T-helper 2 cell treated with Interferon-gamma antibody and Interleukin-4, amounts not matched to agents 5 μg/mL and 100 μg/mL, for 36 hours (primary cell): Measurements from ENCODE around the gene SETD1A.
"Not testable (repeated sequence)": the region's sequence is repeated elsewhere in the genome, so short reads cannot be mapped to it uniquely, and the experiment has no call there.

Experiments used
- DNase-seq: peaks from one replicate; pipeline ENCODE4 v3.0.0; 2021; ENCODE audit warnings: low spot score
- H3K27ac Mint-ChIP-seq: one replicate; pipeline ENCODE4 v1.8.0; 2021; ENCODE audit warnings: mild to moderate bottlenecking, mixed read lengths
- H3K27me3 Mint-ChIP-seq: one replicate; pipeline ENCODE4 v1.8.0; 2021; ENCODE audit warnings: low read depth, mixed read lengths
- H3K36me3 Mint-ChIP-seq: one replicate; pipeline ENCODE4 v1.8.0; 2021; ENCODE audit warnings: low read depth, mixed read lengths
- H3K4me1 Mint-ChIP-seq: one replicate; pipeline ENCODE4 v1.8.0; 2021; ENCODE audit warnings: low read depth, mixed read lengths
- H3K4me3 Mint-ChIP-seq: one replicate; pipeline ENCODE4 v1.8.0; 2022; ENCODE audit warnings: mild to moderate bottlenecking, moderate library complexity, mixed read lengths
- H3K9me3 Mint-ChIP-seq: one replicate; pipeline ENCODE4 v1.8.0; 2021; ENCODE audit warnings: mixed read lengths

The SETD1A gene

DNA sequence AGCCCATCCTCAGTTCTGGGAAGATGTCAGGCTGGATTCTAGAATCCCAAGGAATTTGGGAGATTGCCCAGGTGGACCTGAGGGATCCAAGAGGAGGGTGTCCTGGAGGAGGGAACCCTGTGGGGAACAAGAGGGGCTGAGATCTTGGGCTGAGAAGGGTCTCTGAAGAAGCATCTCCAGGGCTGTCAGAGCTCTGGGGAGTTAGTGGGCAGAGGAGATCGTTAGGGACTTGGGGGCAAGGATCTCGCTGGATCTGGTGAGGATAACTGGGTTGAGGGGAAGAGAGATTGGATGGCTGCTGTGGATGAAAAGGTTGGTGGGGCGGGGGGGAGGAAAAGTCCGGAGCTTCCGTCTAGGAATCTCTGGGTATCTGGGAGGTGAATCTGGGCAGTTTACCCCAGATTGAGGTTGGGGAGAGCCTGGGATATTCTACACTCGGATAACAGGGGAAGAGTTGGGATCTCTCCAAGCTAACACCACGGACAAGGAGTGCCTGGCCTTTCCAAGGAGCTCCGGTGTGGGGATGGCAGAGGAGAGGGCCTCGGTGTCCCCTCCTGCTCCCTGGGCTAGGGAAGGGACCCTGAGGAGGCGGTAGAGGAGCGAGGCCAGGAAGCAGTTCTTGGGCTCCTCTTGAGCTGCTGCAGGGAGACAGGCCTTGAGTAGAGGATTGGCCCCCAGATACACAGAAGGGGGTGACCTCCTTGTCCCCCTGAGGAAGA is 32.5 kb upstream of the SETD1A start:
- no peak for DNase-seq
- Mint-ChIP-seq H3K36me3 (peaks cover 7% of the 10 kb centered on the region), H3K4me1 (peaks cover 28% of the 10 kb centered on the region), H3K27me3 (no peaks in the 10 kb centered on the region), H3K27ac (peak overlapping the region; percentile 52), H3K4me3 (peak overlapping the region; percentile 65), H3K9me3 (no peaks in the 10 kb centered on the region)

DNA sequence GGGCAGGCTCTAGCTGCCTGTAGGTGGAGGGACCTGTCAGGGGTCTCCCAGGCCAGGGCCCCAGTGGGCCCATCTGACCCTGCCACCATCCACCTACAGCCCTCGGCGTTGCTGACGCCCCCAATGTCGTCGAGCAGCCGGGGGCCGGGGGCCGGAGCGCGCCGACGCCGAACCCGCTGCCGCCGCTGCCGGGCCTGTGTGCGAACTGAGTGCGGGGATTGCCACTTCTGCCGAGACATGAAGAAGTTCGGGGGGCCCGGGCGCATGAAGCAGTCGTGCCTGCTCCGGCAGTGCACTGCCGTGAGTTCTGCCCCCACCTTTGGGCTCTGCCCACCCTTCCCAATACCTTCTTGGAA is 31.9 kb upstream of the SETD1A start:
- Mint-ChIP-seq H3K9me3 (no peaks in the 10 kb centered on the region), H3K4me3 (no peak overlapping the region), H3K27ac (no peak overlapping the region), H3K36me3 (peaks cover 7% of the 10 kb centered on the region), H3K27me3 (no peaks in the 10 kb centered on the region), H3K4me1 (peaks cover 28% of the 10 kb centered on the region)
- no peak for DNase-seq

- H3K27me3 Mint-ChIP-seq, result no peaks in the 10 kb centered on the region
- peaks cover 25% of the 10 kb centered on the region for H3K4me1 Mint-ChIP-seq
- H3K9me3 Mint-ChIP-seq, result no peaks in the 10 kb centered on the region
- H3K4me3 Mint-ChIP-seq, result peak overlapping the region; percentile 61
- H3K36me3 Mint-ChIP-seq, result peaks cover 8% of the 10 kb centered on the region
- peak overlapping the region; percentile 53 for H3K27ac Mint-ChIP-seq
- no peak for DNase-seq
Measured at GRCh38 chr16:30925995-30926811, 31.4 kb upstream of the SETD1A start.

DNA sequence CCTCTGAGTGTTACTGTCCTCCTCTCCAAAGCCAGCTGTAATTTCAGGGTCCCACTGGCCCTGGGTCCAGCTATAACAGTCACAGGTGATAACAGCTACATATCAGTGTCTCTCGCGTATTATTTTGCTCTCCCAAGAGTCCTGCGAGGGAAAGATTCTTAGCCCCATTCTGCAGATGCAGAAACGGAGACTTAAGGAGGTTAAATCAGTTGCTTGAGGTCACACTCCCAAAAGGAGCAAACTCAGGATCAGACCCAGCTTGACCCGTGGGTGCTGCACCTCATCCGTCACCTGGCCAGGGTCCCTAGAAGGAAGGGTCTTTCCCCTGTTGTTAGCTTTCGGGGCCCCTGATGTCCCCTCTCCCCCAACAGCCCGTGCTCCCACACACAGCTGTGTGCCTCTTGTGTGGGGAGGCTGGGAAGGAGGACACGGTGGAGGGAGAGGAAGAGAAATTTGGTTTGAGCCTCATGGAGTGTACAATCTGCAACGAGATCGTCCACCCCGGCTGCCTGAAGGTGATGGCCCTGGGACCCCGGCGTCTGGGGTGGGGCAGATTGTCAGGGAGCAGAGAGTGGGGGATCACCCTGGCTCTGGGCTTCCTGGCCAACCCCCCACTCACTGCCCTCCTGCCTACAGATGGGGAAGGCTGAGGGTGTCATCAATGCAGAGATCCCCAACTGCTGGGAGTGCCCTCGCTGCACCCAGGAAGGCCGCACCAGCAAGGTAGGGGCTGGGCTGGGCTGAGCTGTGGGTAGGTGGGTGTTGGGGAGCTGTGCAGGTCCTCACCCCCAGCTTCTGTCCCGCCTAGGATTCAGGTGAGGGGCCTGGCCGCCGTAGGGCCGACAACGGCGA is 30.4 kb upstream of the SETD1A start:
- no peaks in the 10 kb centered on the region for H3K27me3 Mint-ChIP-seq
- peaks cover 18% of the 10 kb centered on the region for H3K4me1 Mint-ChIP-seq
- no peak overlapping the region for H3K4me3 Mint-ChIP-seq
- peaks cover 12% of the 10 kb centered on the region for H3K36me3 Mint-ChIP-seq
- H3K9me3 Mint-ChIP-seq, result no peaks in the 10 kb centered on the region
- H3K27ac Mint-ChIP-seq, result peak overlapping the region; percentile 57
- DNase-seq, result no peak

- H3K9me3 Mint-ChIP-seq, result no peaks in the 10 kb centered on the region
- peaks cover 17% of the 10 kb centered on the region for H3K4me1 Mint-ChIP-seq
- DNase-seq, result peak; percentile 29
- no peak overlapping the region for H3K27ac Mint-ChIP-seq
- no peak overlapping the region for H3K4me3 Mint-ChIP-seq
- peaks cover 15% of the 10 kb centered on the region for H3K36me3 Mint-ChIP-seq
- H3K27me3 Mint-ChIP-seq, result no peaks in the 10 kb centered on the region
Measured at GRCh38 chr16:30927789-30928378, 29.7 kb upstream of the SETD1A start.

DNA sequence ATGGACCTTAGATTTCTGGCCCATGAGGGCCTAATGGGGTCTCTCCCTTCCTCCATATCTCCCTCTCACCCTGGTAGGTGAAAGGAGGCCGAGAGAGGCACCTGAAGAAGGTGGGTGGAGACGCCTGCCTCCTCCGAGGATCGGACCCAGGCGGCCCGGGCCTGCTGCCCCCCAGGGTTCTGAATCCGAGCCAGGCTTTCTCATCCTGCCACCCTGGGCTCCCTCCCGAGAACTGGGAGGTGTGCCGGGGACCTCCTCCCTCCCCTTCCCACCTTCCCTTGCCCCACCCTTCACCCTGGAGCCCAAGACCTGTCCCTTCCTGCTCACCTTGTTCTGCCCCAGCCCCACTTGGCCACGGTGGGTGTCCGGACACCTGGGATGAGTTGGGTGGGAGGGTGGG is 29.2 kb upstream of the SETD1A start:
- H3K4me3 Mint-ChIP-seq, result no peak overlapping the region
- no peaks in the 10 kb centered on the region for H3K9me3 Mint-ChIP-seq
- H3K27me3 Mint-ChIP-seq, result no peaks in the 10 kb centered on the region
- DNase-seq, result no peak
- peaks cover 15% of the 10 kb centered on the region for H3K36me3 Mint-ChIP-seq
- no peak overlapping the region for H3K27ac Mint-ChIP-seq
- peaks cover 17% of the 10 kb centered on the region for H3K4me1 Mint-ChIP-seq

DNA sequence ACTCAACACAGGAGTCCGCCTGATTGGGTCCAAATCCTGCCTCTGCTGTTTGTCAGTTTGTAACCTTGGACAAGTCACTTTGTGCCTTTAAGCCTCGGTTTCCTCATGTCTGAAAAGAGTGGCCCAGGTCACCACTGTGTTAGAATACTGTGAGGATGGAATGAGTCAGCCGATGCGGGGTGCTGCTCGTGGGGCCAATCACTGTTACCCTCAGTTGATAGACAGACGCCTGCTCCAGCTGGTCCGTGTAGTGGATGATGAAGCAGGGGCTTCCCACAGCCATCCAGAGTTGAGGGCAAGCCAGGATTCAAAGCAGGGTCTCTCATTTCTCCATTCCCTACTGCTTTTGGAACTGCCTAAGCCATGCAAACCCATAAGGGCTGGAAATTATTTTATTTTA is 28.4 kb upstream of the SETD1A start:
- no peaks in the 10 kb centered on the region for H3K27me3 Mint-ChIP-seq
- H3K27ac Mint-ChIP-seq, result no peak overlapping the region
- H3K4me3 Mint-ChIP-seq, result no peak overlapping the region
- DNase-seq, result no peak
- H3K4me1 Mint-ChIP-seq, result peaks cover 17% of the 10 kb centered on the region
- peaks cover 15% of the 10 kb centered on the region for H3K36me3 Mint-ChIP-seq
- H3K9me3 Mint-ChIP-seq, result no peaks in the 10 kb centered on the region

DNA sequence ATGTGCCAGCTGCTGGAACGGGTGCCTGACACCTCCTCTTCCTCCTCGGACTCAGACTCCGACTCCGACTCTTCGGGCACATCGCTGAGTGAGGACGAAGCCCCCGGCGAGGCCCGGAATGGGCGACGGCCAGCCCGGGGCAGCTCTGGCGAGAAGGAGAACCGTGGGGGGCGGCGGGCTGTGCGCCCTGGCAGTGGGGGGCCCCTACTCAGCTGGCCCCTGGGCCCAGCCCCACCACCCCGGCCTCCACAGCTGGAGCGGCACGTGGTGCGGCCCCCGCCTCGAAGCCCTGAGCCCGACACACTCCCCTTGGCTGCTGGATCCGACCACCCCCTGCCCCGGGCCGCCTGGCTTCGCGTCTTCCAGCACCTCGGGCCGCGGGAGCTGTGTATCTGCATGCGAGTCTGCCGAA is 27.4 kb upstream of the SETD1A start:
- Mint-ChIP-seq H3K4me3 (no peak overlapping the region), H3K36me3 (peaks cover 15% of the 10 kb centered on the region), H3K4me1 (peaks cover 18% of the 10 kb centered on the region), H3K9me3 (no peaks in the 10 kb centered on the region), H3K27me3 (no peaks in the 10 kb centered on the region), H3K27ac (no peak overlapping the region)
- DNase-seq, result no peak

DNA sequence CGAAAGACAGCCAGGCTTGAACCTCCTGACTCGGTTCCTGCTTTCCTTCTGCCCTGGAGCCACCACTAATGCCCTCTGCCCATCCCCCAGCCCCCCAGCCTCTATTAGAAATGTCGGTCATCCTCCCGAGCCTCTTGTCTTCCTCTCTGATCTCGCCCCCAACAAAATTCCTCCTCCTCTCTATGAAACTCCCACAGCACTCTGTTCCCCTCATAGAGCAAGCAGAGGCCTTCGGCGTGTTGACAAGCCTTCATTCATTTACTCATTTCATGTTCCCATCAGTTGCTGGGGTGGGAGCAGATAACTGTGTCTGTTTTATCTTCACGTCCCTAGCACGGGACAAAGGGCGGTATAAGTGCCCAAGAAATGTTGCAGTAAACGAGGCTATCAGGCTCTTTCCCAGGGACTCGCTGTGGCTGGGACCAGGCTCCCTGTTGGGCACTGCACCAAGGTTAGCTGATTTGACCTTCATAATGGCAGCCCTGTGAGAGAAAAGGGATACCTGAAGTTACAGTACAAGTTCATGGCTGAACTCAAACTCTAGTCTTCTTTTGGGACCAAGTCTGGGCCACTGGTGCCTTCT is 26.4 kb upstream of the SETD1A start:
- Mint-ChIP-seq H3K27me3 (no peaks in the 10 kb centered on the region), H3K9me3 (no peaks in the 10 kb centered on the region), H3K4me1 (peaks cover 17% of the 10 kb centered on the region), H3K4me3 (no peak overlapping the region), H3K36me3 (peaks cover 16% of the 10 kb centered on the region), H3K27ac (no peak overlapping the region)
- DNase-seq, result no peak

DNA sequence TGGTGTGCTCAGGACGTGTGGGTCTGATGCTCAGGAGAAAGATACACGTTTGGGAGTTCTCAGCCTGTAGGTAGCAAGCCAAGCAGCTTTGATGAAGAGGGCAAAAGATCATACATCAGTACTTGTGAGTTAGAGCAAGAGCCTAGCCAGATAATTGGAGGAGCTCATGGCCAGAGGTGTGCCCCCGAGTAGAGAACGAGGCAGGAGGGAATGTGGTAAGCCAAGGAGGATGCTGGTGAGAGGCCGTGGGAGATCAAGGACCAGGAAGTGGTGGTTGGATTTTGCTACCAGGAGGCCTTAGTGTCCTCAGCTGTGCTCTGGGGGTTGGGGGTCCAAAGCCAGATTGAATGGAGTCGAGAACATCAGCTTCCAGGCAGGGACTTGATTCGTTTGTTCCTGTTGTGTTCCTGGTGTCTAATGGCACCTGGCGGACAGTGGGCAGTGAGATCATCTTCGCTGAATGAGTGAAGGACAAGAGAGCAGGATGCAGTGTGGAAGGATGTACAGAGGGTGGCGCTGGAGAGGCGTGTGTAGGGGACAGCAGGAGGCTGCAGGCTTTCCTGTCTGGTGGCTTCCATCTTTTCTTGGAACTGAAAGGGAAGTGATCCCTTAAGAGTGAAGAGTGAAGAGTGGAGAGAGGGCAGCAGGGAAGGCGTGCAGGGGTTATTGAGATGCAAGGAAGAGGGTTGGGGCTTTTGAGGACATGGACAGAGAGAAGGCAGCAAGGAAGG is 22.6 kb upstream of the SETD1A start:
- peaks cover 18% of the 10 kb centered on the region for H3K36me3 Mint-ChIP-seq
- peaks cover 17% of the 10 kb centered on the region for H3K4me1 Mint-ChIP-seq
- H3K27ac Mint-ChIP-seq, result peak overlapping the region; percentile 33
- peak; percentile 33 for DNase-seq
- H3K27me3 Mint-ChIP-seq, result no peaks in the 10 kb centered on the region
- H3K4me3 Mint-ChIP-seq, result no peak overlapping the region
- no peaks in the 10 kb centered on the region for H3K9me3 Mint-ChIP-seq

DNA sequence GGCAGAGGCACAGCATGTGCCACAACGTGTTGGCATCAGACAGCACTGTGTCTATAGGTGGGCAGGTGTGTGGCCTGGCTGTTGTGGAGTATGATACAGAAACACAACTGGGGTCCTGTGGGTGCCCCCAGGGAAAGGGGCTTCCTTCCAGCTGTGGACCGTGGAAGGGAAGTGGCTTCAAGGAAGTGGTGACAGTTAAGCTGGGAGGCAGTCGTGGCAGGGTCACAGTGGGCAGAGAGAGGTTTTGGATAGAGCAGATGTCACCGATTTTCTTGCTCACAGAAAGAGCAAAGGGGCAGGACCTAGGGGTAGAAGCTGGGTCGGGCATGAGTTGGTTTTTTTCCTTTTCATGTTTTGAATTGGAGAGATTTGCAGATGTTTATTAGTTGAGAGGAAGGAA is 19.9 kb upstream of the SETD1A start:
- Mint-ChIP-seq H3K4me3 (no peak overlapping the region), H3K27me3 (no peaks in the 10 kb centered on the region), H3K4me1 (peaks cover 27% of the 10 kb centered on the region), H3K36me3 (peaks cover 11% of the 10 kb centered on the region), H3K9me3 (no peaks in the 10 kb centered on the region), H3K27ac (peak overlapping the region; percentile 63)
- DNase-seq, result no peak

- not testable (repeated sequence) for DNase-seq, H3K27ac Mint-ChIP-seq, H3K4me3 Mint-ChIP-seq, H3K27me3 Mint-ChIP-seq, H3K9me3 Mint-ChIP-seq
- H3K36me3 Mint-ChIP-seq, result peaks cover 19% of the 10 kb centered on the region
- peaks cover 29% of the 10 kb centered on the region for H3K4me1 Mint-ChIP-seq
Measured at GRCh38 chr16:30939571-30939970, 18.0 kb upstream of the SETD1A start.
